ENCODE data around the gene UQCR11.

Gene UQCR11

DNA sequence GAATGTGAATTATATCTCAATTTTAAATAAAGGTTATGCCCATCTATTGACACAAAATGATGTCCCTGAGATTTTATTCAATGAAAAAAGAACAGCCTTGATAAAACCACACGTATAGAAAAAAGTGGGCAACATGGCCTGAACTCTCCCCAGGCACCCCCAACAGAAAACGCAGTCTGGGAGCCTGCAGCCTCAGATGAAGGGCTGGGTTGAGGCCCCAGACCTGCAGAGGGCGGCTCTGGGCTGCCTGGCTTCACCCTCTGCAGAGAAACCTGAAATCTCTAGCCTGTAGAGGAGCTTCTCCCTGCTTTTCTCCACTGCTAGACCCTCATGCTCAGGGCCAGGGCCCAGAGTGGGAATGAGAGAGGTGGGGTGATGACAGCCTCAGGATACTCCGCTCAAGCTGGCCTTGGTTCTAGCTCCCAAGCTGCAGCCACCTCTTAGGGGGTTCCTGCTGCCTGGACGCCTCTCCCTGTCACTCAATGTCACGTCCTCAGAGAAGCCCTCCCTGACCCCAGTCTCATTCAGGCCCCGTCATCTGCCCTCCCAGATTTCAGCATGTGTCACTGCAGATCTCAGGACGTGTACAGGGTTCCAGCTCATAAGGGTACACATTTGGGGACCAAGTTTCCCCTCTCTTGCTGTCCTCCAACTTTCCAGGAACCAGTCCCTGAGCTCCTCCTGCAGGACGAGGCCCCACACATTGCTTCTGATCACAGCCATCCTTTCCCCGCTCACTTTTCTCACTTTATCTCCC lies 14.4 kb downstream of the UQCR11 start:
- no peak for DNase-seq (ENCODE audit: low spot score)

- DNase-seq (ENCODE audit: low spot score) = no peak
Observed at GRCh38 chr19:1587872-1588271, 17.4 kb downstream of the UQCR11 start.

GRCh38 chr19:1585243-1585580 lies 20.1 kb downstream of the UQCR11 start:
- no peak for DNase-seq (ENCODE audit: low spot score)

- no peak for DNase-seq (ENCODE audit: low spot score)
Observed at GRCh38 chr19:1584500-1585242, 20.6 kb downstream of the UQCR11 start.

DNA sequence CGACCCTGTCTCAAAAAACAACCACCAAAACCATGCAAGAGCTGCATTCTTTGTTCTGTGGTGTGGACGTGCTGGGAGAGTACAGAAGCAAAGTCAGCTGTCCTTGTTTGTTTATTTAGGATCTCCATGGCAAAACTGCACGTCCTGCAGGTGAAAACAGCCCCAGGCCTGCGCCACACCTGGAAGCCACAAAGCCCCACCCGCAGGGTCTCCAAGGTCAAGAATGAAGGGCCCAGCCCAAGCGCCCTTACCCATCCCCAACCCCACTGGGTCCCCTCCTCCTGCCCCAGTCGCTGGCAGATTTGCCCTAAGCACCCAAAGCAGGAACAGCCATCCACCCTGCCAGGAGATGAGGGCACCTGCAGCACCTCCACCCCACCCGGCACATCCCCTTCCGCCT lies 23.1 kb downstream of the UQCR11 start:
- no peak for DNase-seq (ENCODE audit: low spot score)

DNA sequence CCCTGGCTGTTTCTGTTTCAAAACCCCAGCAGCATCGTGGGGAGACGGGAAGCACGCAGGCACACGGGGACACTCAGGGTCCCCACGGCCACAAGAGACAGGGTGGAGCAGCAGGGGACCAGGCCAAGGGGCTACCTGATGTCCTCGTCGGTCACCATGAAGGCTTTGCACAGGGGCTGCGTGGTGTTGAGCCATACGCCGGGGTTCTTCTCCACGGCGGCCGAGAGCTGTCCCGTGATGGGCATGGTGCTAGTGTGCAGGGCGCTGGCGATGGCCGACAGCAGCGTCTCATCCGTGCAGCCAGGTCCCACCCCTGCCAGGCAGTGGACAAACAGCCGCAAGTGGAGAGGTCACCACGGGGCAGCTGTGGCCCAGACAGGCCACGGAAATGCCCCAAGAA lies 24.3 kb downstream of the UQCR11 start:
- DNase-seq (ENCODE audit: low spot score) = no peak

DNA sequence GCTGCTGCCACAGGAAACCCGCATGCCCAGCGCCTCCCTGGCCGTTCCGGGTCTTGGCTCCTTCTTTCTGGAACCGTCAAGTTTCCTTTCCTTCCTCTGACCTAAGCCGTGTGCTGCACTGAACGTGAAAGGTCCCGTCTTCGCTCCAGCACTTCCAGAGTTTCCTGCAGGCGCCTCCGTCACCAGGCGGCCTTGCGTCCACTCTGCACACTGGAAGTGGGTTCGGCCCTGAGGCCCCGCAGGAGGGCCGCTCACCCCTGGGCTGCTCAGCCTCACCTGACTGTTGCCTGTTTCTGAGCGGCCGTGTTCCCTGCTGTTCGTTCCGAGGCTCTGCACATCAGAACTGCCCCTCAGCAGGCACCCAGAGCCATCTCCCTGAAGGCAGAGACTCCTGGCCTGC lies 24.9 kb downstream of the UQCR11 start:
- no peak for DNase-seq (ENCODE audit: low spot score)

DNA sequence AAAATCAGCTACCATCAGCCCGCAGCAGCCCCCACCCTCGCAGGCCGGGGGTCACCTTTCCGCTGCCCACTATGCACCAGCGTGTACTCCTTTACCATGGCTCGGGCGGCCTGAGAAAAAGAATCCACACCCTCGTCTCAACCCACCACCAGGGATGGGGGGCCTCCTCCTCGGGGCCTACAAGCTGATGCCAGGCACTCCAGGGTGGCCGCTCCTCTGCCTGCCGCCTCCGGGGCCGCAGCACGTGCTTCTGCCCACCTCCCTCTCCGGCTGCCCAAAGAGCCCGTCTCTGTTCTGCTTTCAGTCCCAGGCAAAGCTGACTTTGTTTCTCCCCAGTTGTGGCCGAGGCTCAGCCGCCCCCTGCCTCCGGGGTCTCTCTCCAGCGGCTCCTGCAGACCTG lies 26.0 kb downstream of the UQCR11 start:
- no peak for DNase-seq (ENCODE audit: low spot score)

- DNase-seq (ENCODE audit: low spot score) = no peak
Observed at GRCh38 chr19:1577929-1578618, 27.2 kb downstream of the UQCR11 start.

DNA sequence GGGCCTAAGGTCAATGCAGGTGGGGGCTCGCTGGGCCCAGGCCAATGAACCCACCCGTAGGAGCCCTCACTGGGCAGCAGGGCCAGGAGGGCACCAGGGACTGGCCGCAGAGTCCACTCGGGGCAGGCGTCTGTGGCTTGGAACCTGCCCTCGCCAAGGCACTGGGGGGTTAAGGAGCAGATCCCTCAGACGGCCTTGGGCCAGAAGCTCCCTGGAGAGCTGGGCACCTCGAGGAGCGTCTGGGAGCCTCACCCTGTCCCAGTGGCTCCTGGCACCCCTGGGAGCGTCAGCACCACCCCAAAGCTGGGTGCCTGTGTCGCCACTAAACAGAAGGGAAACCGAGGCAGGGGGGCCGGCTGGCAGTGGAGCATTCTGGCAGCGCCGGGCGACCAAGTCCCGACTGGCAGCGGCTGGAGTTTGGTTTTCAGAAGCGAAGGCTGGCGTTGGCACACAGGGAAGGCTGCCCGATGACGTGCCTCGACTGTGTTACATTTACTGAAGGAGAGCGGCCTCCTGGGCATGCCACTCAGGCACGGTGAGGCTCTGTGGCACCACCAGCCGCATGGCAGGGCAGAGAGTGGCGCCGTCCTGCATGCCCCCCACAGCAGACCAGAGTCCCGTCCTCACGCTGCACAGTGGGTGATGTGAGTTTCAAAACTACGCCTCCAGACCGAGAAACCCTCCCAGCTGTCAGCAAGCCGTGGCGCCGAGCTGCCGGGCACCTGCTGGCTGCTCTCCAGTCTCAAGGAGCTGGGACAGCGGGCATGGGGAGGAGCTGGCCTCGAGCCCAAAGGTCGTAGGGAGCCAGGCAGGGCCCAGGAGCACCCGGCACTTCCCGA lies 28.0 kb downstream of the UQCR11 start:
- DNase-seq (ENCODE audit: low spot score) = no peak

- no peak for DNase-seq (ENCODE audit: low spot score)
Observed at GRCh38 chr19:1576242-1577089, 28.8 kb downstream of the UQCR11 start.

DNA sequence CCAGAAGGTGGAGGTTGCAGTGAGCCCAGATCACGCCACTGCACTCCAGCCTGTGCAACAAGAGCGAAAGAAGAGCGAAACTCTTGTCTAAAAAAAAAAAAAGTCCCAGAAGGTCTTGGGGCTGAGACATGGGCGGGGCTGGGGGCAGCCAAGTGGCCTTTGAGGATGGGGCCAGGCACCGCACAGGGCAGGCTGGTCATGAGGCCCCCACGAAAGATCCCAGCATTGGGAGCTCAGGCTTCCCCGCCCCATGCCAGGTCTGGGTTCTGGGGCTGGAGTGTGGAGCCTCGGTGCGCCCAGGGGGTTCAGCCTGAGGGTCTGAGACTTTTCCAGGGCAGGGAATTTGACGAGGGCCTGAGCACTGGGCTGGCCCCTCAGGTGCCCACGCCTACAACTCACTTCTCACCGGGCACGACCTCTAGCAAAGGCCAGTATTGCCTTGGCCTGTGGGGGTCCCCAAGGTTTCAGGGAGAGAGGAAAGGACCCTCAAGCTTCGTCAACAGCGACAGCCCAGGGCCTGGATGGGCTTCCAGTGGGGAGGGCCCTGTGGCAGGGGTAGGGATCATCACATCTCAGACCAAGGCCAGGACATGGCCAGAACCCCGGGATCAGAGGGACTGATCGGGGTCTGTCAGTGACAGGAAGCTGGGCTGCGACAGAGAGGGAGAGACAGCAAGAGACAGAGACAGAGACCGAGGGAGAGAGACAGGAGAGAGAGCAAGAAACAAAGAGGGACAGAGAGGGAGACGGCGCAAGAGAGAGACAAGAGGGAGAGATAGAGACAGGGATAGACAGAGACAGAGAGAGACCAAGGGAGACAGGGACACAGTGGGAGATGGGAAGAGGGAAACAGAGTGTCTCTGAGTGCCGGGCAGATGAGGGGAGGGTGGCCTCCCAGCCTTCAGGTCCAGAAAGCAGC lies 29.7 kb downstream of the UQCR11 start:
- no peak for DNase-seq (ENCODE audit: low spot score)

DNA sequence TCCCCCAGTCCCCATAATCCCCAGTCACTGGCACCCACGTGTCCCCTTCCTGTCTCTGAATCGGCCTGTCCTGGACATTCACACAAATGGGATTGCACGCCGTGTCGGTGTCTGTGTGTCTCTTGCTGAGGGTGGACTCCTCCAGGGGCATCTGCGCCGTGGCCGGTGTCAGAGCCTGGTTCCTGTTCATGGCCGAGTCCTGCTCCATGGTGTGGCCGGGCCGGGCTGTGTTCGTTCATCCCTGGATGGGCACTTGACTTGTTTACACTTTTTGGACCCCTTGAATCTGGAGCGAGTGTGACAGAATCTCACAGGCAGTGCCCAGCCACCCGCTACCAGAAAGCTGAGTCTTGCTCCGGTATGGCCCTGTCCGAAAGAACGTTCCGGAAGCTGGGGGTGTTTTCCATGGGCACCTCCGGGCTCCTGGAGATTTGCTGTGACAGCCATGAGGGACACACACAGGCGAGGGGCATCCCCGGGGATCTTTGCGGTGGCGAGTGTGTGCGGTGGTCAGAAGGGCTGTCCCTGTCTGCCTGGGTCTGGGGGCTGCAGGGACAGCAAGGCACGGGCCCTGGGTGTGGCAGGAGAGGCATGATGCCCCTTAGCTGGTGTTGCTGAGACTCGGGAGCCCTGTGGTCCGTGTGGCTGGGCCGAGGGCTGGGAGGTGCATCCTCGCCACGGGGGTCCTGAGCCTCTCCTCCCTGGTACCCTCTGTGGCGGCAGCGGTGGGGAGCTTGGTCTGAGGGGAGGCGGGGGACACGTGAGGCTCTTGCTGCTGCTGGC lies 30.7 kb downstream of the UQCR11 start:
- DNase-seq (ENCODE audit: low spot score) = no peak

GRCh38 chr19:1572795-1573194 lies 32.5 kb downstream of the UQCR11 start:
- DNase-seq (ENCODE audit: low spot score) = no peak

DNA sequence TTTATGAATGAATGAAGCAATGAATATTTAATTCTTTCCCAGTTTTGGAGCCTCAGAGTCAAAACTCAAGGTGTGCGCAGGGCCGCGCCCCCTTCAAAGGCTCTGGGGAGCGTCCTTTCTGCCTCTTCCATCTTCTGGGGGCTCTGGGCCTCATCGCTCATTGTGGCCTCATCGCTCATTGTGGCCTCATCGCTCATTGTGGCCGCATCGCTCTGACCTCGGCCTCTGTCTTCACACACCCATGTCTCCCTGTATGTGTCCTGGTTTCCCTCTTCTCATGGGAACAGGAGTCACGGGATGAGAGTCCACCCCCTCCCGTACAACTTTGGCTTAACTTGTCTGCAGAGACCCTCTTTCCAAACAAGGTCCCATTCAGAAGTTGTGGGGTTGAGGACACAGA lies 33.9 kb downstream of the UQCR11 start:
- DNase-seq (ENCODE audit: low spot score) = no peak

DNA sequence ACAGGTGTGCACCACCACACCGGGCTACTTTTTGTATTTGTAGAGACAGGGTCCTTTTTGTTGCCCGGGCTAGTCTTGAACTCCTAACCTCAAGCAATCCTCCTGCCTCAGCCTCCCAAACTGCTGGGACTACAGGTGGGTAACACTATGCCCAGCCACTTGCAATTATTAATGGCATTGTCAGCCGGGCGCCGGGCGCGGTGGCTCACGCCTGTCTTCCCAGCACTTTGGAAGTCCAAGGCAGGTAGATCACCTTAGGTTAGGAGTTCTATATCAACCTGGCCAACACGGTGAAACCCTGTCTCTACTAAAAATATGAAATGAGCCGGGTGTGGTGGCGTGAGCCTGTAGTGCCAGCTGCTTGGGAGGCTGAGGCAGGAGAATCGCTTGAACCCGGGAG lies 34.4 kb downstream of the UQCR11 start:
- no peak for DNase-seq (ENCODE audit: low spot score)

- DNase-seq (ENCODE audit: low spot score) = no peak
Observed at GRCh38 chr19:1569997-1570396, 35.3 kb downstream of the UQCR11 start.

DNA sequence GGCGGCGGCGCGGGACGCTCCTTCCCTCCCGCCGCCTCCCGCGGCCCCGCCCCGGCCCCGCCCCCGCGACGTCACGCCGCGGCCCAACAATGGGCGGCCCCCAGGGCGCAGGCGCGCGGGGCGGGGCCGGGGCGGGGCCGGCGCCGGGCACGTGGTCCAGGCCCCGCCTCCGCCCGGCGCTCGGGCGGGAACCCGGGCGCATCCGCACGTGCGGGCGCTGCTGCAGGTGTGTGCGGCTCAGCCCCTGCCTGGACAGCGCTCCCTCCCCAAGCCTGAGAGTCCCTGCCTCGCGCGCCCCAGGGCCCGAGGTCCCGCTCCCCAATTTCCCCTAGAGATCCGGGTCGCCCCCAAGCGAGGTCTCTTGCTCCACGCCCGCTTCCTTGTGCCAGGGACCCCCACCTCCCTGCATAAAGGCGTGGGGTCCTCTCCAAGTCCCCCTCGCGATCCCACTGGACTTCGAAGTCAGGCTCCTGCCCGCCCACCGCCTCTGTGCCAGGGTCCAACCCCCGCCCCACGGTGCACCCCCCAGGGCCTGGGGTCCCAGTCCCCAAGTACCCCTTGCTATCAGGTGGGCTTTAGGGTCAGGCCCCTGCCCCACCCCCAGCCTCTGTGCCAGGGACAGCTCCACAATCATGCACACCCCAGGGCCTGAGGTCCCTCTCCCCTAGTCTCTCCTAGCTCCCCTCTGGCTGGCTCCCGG lies 36.8 kb downstream of the UQCR11 start, which contains the start of gene MEX3D:
Gene MEX3D, minus strand, starts transcription at position 6 of the 700 bp plus-strand sequence. CDS start 267 bp downstream, outside the sequence.
- DNase-seq (ENCODE audit: low spot score) = peak; percentile 80

GRCh38 chr19:1567848-1568227 lies 37.4 kb downstream of the UQCR11 start:
- DNase-seq (ENCODE audit: low spot score) = peak; percentile 35
